ENCODE measurements around the gene FAM98B. TPM values are rescaled to one million over a fixed set of nuclear protein-coding genes. Genes with fewer than 3 reads are reported as not detected.

FAM98B gene
- total and polyA plus RNA-seq, 2 donors from 2014 or later: 12.9 to 17.2 TPM

GRCh38 chr15:38470816-38471215 lies 16.9 kb downstream of the FAM98B start:
- TF ChIP-seq, protein P1, sequence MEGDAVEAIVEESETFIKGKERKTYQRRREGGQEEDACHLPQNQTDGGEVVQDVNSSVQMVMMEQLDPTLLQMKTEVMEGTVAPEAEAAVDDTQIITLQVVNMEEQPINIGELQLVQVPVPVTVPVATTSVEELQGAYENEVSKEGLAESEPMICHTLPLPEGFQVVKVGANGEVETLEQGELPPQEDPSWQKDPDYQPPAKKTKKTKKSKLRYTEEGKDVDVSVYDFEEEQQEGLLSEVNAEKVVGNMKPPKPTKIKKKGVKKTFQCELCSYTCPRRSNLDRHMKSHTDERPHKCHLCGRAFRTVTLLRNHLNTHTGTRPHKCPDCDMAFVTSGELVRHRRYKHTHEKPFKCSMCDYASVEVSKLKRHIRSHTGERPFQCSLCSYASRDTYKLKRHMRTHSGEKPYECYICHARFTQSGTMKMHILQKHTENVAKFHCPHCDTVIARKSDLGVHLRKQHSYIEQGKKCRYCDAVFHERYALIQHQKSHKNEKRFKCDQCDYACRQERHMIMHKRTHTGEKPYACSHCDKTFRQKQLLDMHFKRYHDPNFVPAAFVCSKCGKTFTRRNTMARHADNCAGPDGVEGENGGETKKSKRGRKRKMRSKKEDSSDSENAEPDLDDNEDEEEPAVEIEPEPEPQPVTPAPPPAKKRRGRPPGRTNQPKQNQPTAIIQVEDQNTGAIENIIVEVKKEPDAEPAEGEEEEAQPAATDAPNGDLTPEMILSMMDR (IDR thresholded peaks at IDR 0.05; ENCODE audit: borderline replicate concordance, extremely low read depth, insufficient read depth): no peak
- intact Hi-C loops (cut with DNase I): loop anchor here (10.0 kb wide), 1 partner anchor 214 kb away; no protein-coding TSS in a partner anchor
- Histone ChIP-seq H3K9me3 (ENCODE audit: control insufficient read depth in 2 of 3, insufficient read depth in 1 of 3, low read length in 3 of 3) (no peaks in the 10 kb centered on the region), H3K9ac (ENCODE audit: low read length in 3 of 3) (no peak overlapping the region), H3K4me1 (ENCODE audit: control insufficient read depth in 2 of 3, insufficient read depth in 2 of 3, low read depth in 1 of 3, low read length in 3 of 3) (no peaks in the 10 kb centered on the region), H3K36me3 (ENCODE audit: control insufficient read depth in 2 of 3, insufficient read depth in 3 of 3, low read length in 3 of 3) (peaks cover 2 to 8% (median 6%) of the 10 kb centered on the region in 3 donors), H3K4me3 (ENCODE audit: low read length in 3 of 3) (no peak overlapping the region), H3K27ac (ENCODE audit: low read depth in 2 of 2, low read length in 2 of 2) (no peak overlapping the region), H3K27me3 (ENCODE audit: control insufficient read depth, insufficient read depth, low read length) (no peaks in the 10 kb centered on the region)
- FAIRE-seq (no peak), DNase-seq (no peak)

GRCh38 chr15:38471974-38472373 lies 18.0 kb downstream of the FAM98B start:
- Histone ChIP-seq H3K27me3 (ENCODE audit: control insufficient read depth, insufficient read depth, low read length) (no peaks in the 10 kb centered on the region), H3K9me3 (ENCODE audit: control insufficient read depth in 2 of 3, insufficient read depth in 1 of 3, low read length in 3 of 3) (no peaks in the 10 kb centered on the region), H3K27ac (ENCODE audit: low read depth in 2 of 2, low read length in 2 of 2) (no peak overlapping the region), H3K36me3 (ENCODE audit: control insufficient read depth in 2 of 3, insufficient read depth in 3 of 3, low read length in 3 of 3) (peaks cover 2 to 8% (median 6%) of the 10 kb centered on the region in 3 donors), H3K4me1 (ENCODE audit: control insufficient read depth in 2 of 3, insufficient read depth in 2 of 3, low read depth in 1 of 3, low read length in 3 of 3) (no peaks in the 10 kb centered on the region), H3K4me3 (ENCODE audit: low read length in 3 of 3) (no peak overlapping the region), H3K9ac (ENCODE audit: low read length in 3 of 3) (no peak overlapping the region)
- intact Hi-C loops (cut with DNase I): loop anchor here (10.0 kb wide), 1 partner anchor 213 kb away; no protein-coding TSS in a partner anchor
- TF ChIP-seq, protein P1 (IDR thresholded peaks at IDR 0.05; ENCODE audit: borderline replicate concordance, extremely low read depth, insufficient read depth): no peak
- FAIRE-seq (no peak), DNase-seq (no peak)

DNA sequence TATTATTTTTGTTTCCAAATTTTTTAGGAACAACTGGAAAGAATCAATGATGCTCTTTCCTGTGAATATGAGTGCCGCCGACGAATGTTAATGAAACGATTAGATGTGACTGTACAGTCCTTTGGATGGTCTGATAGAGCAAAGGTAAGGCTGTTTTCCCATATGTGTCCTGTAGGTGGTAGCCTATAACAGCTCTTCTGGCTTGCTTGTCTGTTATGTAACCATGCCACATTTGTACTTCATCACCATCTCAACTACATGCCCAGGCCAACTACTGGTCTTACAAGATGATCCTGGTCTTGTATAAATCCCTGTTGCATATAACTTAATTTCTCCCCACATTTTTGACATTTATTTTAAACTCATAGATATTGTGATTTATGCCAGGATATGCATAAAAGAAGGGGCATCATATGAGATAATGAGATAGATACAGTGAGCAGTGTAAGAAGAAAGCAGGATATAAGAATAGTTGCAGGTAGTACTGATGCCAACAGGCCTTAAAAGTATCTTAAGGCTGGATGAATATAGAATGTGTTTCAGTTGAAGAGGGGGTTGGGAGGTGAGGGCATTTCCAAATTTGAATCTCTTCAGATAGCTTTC lies 20.3 kb downstream of the FAM98B start:
- Histone ChIP-seq H3K4me1 (ENCODE audit: control insufficient read depth in 2 of 3, insufficient read depth in 2 of 3, low read depth in 1 of 3, low read length in 3 of 3) (no peaks in the 10 kb centered on the region), H3K27ac (ENCODE audit: low read depth in 2 of 2, low read length in 2 of 2) (no peak overlapping the region), H3K4me3 (ENCODE audit: low read length in 3 of 3) (no peak overlapping the region), H3K9me3 (ENCODE audit: control insufficient read depth in 2 of 3, insufficient read depth in 1 of 3, low read length in 3 of 3) (no peaks in the 10 kb centered on the region), H3K9ac (ENCODE audit: low read length in 3 of 3) (no peak overlapping the region), H3K36me3 (ENCODE audit: control insufficient read depth in 2 of 3, insufficient read depth in 3 of 3, low read length in 3 of 3) (peaks cover 2 to 9% (median 8%) of the 10 kb centered on the region in 3 donors), H3K27me3 (ENCODE audit: control insufficient read depth, insufficient read depth, low read length) (no peaks in the 10 kb centered on the region)
- peak in 3 of 5 donors; percentile 31 to 82 (median 72) for DNase-seq
- intact Hi-C loops (cut with DNase I): loop anchor here (10.0 kb wide), 1 partner anchor 211 kb away; no protein-coding TSS in a partner anchor
- peak; percentile 97 for FAIRE-seq
- TF ChIP-seq, protein P1 (IDR thresholded peaks at IDR 0.05; ENCODE audit: borderline replicate concordance, extremely low read depth, insufficient read depth): peak; percentile 87
